ENCODE data around the gene CUEDC1. TPM values are rescaled to one million over a fixed set of nuclear protein-coding genes. Genes with fewer than 3 reads are reported as not detected.

Gene CUEDC1
- total RNA-seq, 2 experiments from 2014 or later: 0.47 TPM; not detected in 1

DNA sequence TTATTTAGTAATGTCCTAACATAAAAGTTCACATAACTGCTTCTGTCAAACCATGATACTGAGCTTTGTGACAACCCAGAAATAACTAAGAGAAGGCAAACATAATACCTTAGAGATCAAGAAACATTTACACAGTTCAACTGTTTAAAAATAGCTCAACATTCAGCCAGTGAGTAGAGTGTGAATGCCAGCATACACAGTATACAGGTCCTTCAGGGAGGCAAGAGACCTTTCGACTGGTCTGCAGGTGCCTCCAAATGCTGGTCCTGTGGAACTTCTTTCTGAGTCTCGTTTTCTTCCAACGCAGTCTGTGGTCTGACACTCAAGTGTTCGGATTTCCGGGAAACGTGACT is 115.7 kb downstream of the CUEDC1 start:
- peaks cover 6% of the 10 kb centered on the region for H3K4me1 Mint-ChIP-seq
- no peak for DNase-seq
- ChIA-PET CTCF (interaction anchor here (1.1 to 3.0 kb wide), 2 partner anchors 9 to 23 kb away, joined by 3 to 10 read pairs; partner anchors contain the start of gene MRPS23), POLR2A (no interaction called here)
- no peak overlapping the region for H3K4me3 Mint-ChIP-seq
- no peak overlapping the region for H3K27ac Mint-ChIP-seq
- no peaks in the 10 kb centered on the region for H3K9me3 Mint-ChIP-seq
- H3K27me3 Mint-ChIP-seq: no peaks in the 10 kb centered on the region
- H3K36me3 Mint-ChIP-seq (ENCODE audit: low read depth): peaks cover 25% of the 10 kb centered on the region

DNA sequence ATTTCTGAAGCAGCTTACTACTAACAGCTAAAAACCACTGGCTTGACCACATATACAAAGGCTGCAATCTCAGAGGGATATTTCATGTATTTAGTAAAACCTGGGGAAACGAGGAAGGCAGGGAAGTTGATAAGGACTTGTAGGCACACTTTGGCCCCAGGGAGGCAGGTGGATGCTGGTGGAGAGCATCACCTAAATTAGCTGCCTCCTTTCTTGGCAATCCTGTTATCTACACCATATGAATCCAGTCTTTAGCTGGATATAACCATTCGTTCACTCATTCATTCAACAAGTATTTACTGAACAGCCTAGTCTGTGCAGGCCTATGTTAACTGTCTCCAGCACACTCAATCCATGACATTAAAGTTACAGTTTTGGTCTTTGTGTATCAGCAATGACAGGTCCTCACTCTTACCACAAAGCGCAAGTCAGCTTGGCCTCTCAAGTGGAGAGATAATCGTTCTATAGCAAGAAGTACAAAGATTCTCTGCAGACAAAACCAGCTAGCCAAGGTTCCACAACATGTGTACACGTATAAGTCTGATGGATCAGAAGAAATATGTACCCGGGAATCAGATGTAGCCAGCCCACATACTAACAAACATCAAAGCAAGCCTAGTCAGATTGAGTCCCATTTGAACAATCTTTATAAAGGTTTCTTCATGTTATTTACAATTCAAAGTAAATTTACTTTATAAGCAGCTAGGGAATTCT is 116.2 kb downstream of the CUEDC1 start:
- POLR2A ChIA-PET: no interaction called here
- CTCF ChIA-PET: interaction anchor here (1.1 to 3.0 kb wide), 2 partner anchors 10 to 24 kb away, joined by 3 to 10 read pairs; partner anchors contain the start of gene MRPS23
- peaks cover 25% of the 10 kb centered on the region for H3K36me3 Mint-ChIP-seq (ENCODE audit: low read depth)
- peaks cover 6% of the 10 kb centered on the region for H3K4me1 Mint-ChIP-seq
- no peak overlapping the region for H3K4me3 Mint-ChIP-seq
- H3K27me3 Mint-ChIP-seq: no peaks in the 10 kb centered on the region
- H3K27ac Mint-ChIP-seq: no peak overlapping the region
- H3K9me3 Mint-ChIP-seq: no peaks in the 10 kb centered on the region
- DNase-seq: no peak

- Mint-ChIP-seq H3K4me3 (no peak overlapping the region), H3K27ac (no peak overlapping the region), H3K36me3 (ENCODE audit: low read depth) (peaks cover 24% of the 10 kb centered on the region), H3K9me3 (no peaks in the 10 kb centered on the region), H3K27me3 (no peaks in the 10 kb centered on the region), H3K4me1 (peaks cover 6% of the 10 kb centered on the region)
- ChIA-PET POLR2A (no interaction called here), CTCF (interaction anchor here (3.0 kb wide), 1 partner anchor 11 kb away, joined by 10 read pairs; the partner anchor contains the start of gene MRPS23)
- DNase-seq: no peak
Measured at GRCh38 chr17:57838453-57838852, 116.8 kb downstream of the CUEDC1 start.

GRCh38 chr17:57835333-57835900 is 119.8 kb downstream of the CUEDC1 start:
- CTCF ChIA-PET: interaction anchor here (0.9 to 1.5 kb wide), 3 partner anchors 16 to 40 kb away, joined by 3 to 6 read pairs (median 3); no protein-coding TSS in a partner anchor
- H3K4me3 Mint-ChIP-seq: no peak overlapping the region
- H3K36me3 Mint-ChIP-seq (ENCODE audit: low read depth): peaks cover 16% of the 10 kb centered on the region
- peaks cover 6% of the 10 kb centered on the region for H3K4me1 Mint-ChIP-seq
- H3K27me3 Mint-ChIP-seq: no peaks in the 10 kb centered on the region
- DNase-seq: no peak
- H3K27ac Mint-ChIP-seq: peak overlapping the region; percentile 10
- POLR2A ChIA-PET: no interaction called here
- H3K9me3 Mint-ChIP-seq: no peaks in the 10 kb centered on the region

DNA sequence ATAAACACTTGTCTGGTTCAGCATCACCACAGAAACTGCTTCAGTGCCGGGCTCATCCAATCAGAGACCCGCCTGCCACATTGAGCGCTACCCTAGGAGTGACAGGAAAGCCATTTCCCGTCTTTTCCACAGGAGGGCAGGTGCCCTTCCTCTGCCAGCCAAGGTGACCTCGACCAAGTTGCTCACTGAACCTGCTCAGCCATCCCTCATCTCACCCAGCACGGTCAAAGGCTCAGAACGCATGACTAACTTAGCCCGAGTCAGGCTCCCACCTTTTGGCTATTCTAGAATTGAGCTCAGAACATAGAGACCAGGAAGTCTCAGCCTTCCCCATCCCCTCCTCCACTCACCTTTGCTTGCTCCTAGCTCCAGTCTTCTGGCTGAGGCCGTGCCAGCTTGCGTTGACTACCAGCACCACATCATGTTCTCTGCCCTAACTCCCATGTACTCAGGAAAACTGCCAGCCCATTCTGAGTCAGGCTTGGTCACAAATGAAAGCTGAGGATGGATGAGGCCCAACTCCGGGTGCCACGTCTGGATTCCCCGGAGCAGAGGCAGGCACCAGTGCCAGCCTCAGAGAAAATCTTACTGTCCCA is 121.0 kb downstream of the CUEDC1 start:
- CTCF ChIA-PET: interaction anchor here (0.8 to 2.4 kb wide), 10 partner anchors 10 to 173 kb away, joined by 3 to 15 read pairs (median 4); partner anchors contain the start of gene MRPS23
- Mint-ChIP-seq H3K36me3 (ENCODE audit: low read depth) (peaks cover 14% of the 10 kb centered on the region), H3K9me3 (no peaks in the 10 kb centered on the region), H3K27ac (peak overlapping the region; percentile 39), H3K27me3 (no peaks in the 10 kb centered on the region), H3K4me1 (peaks cover 6% of the 10 kb centered on the region), H3K4me3 (no peak overlapping the region)
- POLR2A ChIA-PET: no interaction called here
- DNase-seq: peak; percentile 42

DNA sequence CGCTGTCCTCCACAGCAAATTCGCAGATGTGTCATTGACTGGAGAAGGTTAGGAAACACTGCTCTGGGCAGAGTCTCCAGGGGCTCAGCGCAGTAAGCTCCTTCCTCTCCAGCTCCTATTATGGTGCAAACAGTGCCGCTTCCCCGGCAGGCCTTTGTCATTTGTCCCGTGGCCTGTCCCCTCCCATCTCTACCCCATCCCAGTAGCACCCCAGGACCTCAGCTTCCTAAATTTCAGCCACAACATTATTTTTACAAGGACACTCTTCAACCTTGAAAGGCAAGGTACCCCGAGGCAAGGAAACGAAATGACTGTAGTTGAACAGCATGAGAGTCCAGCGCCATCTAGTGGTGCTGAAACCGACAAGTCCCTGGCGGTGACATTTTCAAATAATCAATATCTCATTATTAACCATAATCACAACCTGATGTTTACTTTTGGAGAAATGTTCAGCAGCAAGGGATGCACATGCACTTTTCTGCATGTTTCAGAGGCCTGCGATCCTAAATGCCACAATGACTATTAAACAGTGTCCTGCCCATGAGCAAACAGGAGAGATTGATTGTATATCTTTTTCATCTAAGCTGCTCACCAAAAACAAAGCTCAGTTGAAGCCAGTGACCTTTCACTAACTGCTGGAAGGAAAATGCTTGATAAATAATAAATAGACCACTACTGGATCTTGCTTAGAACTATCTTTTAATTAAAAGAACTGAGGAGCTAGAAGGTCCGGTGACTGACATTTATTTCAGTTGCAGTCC is 121.9 kb downstream of the CUEDC1 start:
- Mint-ChIP-seq H3K27ac (no peak overlapping the region), H3K36me3 (ENCODE audit: low read depth) (peaks cover 5% of the 10 kb centered on the region), H3K4me1 (peaks cover 6% of the 10 kb centered on the region), H3K9me3 (no peaks in the 10 kb centered on the region), H3K4me3 (no peak overlapping the region), H3K27me3 (no peaks in the 10 kb centered on the region)
- POLR2A ChIA-PET: no interaction called here
- CTCF ChIA-PET: interaction anchor here (0.7 to 2.4 kb wide), 14 partner anchors 9 to 590 kb away, joined by 3 to 15 read pairs (median 4); partner anchors contain the start of gene MRPS23
- DNase-seq: peak; percentile 83

DNA sequence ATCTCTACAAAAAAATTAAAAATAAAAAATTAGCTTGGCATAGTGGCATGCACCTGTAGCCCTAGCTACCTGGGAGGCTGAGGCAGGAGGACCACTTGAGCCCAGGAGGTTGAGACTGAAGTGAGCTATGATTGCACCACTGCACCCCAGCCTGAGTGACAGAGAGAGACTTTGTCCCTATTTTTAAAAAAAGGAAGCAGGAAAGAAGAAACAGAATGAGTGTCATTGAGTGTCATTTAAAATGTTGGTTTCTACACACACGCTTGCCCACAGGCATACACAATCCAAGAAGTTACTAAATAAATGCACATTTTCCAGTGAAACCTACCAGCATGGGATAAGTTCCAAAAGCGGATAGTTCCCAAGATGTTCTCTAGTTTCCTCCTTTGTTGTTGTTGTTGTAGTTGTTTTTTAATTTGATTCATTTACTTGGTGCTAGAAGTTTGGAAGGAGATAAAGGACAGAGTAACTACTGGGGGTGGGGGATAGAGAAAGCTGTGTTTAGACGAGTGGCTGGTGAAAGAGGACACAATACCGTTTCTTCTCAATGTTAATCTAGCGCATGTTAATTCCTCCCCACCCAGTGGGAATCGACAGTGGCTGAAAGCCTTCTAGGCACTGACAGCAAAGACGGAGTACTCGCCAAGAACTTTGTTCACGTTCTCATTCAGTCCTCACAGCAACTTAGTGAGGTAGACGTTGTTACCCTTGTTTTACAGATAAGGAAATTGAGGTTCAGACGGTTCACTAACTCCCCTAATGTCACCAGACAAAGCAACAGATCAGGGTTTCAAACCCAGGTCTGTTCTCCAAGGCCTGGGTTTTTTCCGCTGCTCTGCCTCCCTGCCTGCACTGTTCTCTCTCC is 122.7 kb downstream of the CUEDC1 start:
- Mint-ChIP-seq H3K36me3 (ENCODE audit: low read depth) (peaks cover 4% of the 10 kb centered on the region), H3K27ac (no peak overlapping the region), H3K9me3 (no peaks in the 10 kb centered on the region), H3K4me3 (no peak overlapping the region), H3K27me3 (no peaks in the 10 kb centered on the region), H3K4me1 (peaks cover 6% of the 10 kb centered on the region)
- DNase-seq: no peak
- ChIA-PET POLR2A (no interaction called here), CTCF (interaction anchor here (0.7 to 2.4 kb wide), 10 partner anchors 10 to 589 kb away, joined by 3 to 15 read pairs (median 4); partner anchors contain the start of gene MRPS23)

DNA sequence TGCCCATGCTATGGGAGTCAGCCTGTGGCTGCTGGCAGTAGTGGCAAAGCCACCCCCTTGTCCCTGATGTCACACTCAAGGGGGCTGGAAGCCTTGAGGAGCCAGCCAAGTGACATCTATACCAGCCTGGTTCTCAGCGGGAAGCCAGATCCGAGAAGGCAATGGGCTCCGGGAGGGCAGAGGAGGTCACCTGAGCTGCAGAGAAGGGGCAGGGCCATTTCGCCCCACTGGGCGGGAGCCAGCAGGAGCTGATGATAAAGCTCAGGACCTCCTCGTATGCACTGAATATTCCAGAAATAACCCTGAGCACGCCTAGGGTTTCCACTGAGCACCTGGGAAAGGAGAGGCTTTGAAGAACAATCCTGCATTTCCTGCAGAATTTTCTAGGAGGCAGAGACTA is 124.3 kb downstream of the CUEDC1 start:
- CTCF ChIA-PET: no interaction called here

DNA sequence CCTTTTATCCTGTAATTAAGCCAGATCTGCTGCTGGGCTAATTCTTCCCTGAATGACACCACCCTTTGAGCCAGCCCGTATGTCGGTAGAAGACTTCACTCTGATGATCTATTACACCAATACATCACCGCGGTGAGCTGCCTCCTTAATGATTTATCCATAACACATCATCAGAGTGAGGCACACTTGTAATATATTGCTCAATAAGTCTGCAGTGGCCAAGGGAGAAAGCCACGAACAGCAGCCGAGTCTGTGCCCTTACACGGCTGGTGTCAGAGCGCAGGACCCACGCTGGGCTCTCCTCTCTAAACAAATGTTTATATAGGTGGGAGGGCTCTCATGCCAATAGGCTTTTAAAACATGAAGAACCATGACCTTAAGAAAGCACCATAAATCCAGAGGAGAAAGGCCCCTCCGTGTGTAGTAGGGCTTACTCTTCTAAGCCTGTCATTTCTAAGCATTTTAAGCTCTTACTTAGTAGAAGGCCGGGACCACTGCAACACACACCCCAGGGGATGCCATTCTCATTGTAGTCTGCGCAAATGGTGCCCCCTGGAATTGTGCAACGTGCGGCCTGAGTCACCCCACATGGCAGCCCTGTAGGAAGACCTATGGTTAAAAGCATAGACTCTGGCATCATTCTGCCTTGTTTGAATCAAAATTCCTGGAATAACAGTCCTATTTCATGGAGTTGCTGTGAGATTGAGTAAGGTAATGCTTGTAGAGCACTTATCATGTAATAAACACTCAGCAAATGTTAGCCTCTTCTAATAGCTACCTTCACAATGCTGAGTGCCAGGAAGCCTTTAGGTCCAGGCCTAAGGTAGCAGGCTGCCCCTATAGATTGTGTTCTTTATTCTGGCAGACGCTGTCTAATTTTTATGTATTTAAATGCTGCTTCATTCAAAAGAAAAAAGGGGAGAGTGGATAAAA is 131.5 kb downstream of the CUEDC1 start:
- ChIA-PET POLR2A (no interaction called here), CTCF (interaction anchor here (0.6 to 1.2 kb wide), 3 partner anchors 10 to 63 kb away, joined by 3 to 4 read pairs (median 3); no protein-coding TSS in a partner anchor)
- H3K27me3 Mint-ChIP-seq: peaks cover 3% of the 10 kb centered on the region
- H3K27ac Mint-ChIP-seq: no peak overlapping the region
- no peak for DNase-seq
- H3K4me1 Mint-ChIP-seq: no peaks in the 10 kb centered on the region
- no peaks in the 10 kb centered on the region for H3K9me3 Mint-ChIP-seq
- H3K36me3 Mint-ChIP-seq (ENCODE audit: low read depth): no peaks in the 10 kb centered on the region
- no peak overlapping the region for H3K4me3 Mint-ChIP-seq

More for the DNA sequence above, 124.3 kb downstream of the CUEDC1 start:
- H3K36me3 Mint-ChIP-seq (ENCODE audit: low read depth): no peaks in the 10 kb centered on the region
- POLR2A ChIA-PET: no interaction called here
- DNase-seq: no peak
- peaks cover 3% of the 10 kb centered on the region for H3K27me3 Mint-ChIP-seq
- H3K4me1 Mint-ChIP-seq: peaks cover 6% of the 10 kb centered on the region
- no peak overlapping the region for H3K27ac Mint-ChIP-seq
- H3K9me3 Mint-ChIP-seq: no peaks in the 10 kb centered on the region
- no peak overlapping the region for H3K4me3 Mint-ChIP-seq

- CTCF ChIA-PET: interaction anchor here (2.8 kb wide), 1 partner anchor 14 kb away, joined by 9 read pairs; no protein-coding TSS in a partner anchor
Measured at GRCh38 chr17:57819867-57820266, 135.3 kb downstream of the CUEDC1 start.

GRCh38 chr17:57819285-57819684 is 135.9 kb downstream of the CUEDC1 start:
- ChIA-PET CTCF (interaction anchor here (2.8 kb wide), 1 partner anchor 14 kb away, joined by 9 read pairs; no protein-coding TSS in a partner anchor), POLR2A (no interaction called here)
- DNase-seq: no peak
- Mint-ChIP-seq H3K27me3 (peaks cover 19% of the 10 kb centered on the region), H3K27ac (no peak overlapping the region), H3K4me3 (no peak overlapping the region), H3K4me1 (no peaks in the 10 kb centered on the region), H3K9me3 (no peaks in the 10 kb centered on the region), H3K36me3 (ENCODE audit: low read depth) (no peaks in the 10 kb centered on the region)

More at GRCh38 chr17:57819867-57820266, 135.3 kb downstream of the CUEDC1 start:
- Mint-ChIP-seq H3K27ac (no peak overlapping the region), H3K4me1 (no peaks in the 10 kb centered on the region), H3K4me3 (no peak overlapping the region), H3K36me3 (ENCODE audit: low read depth) (no peaks in the 10 kb centered on the region), H3K27me3 (peaks cover 14% of the 10 kb centered on the region), H3K9me3 (no peaks in the 10 kb centered on the region)
- no peak for DNase-seq
- POLR2A ChIA-PET: no interaction called here
